ENCODE measurements around the gene IGF2.

DNA sequence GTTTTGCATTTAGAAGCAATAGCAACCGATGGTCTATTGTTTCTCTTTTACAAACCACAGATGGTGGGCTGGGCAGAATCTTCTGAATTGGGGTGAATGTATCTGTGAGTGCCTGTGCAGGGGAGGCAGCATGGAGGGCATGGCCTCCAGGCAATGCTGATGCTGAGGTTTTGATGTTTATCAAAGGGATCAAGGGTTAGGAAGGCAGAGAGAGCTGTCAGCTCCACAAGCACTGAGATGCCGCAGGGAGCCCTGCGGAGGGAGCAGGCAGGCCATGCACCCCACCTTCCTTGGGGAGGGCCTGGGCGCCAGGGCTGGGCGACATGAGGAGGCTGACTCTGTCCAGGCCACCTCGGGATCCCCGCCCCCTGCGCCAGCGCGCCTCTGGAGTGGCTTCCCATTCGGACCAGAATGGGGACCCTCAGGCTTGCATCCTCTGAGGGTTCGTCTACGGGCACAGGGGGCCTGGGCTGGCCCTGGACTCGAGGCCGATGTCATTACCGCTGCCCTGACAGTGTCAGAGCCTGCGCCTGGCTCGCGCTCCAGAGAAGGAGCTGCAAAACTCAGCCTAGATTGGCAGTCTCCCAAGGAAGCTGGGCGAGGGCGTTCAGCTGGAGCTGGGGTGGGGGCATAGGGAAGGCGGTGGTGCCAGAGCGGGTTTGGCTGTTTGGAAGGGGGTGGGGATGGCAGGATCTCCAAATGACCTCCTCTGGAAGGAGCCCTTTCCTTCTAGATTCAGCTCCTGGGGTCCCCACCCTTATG is 46.3 kb upstream of the IGF2 start:
- TF ChIP-seq CTCF (IDR thresholded peaks at IDR 0.05; ENCODE audit: low read length) (no peak), EZH2 (IDR thresholded peaks at IDR 0.05; ENCODE audit: borderline replicate concordance, low read length) (no peak)

All from OCI-LY1 (cell line).